ENCODE measurements around the gene RPS6KB2. TPM values are rescaled to one million over a fixed set of nuclear protein-coding genes. Genes with fewer than 3 reads are reported as not detected.

RPS6KB2 gene
- total and polyA plus RNA-seq, 2 experiments from 2014 or later = 29.5 to 41.3 TPM

GRCh38 chr11:67379061-67380058, 48.9 kb upstream of the RPS6KB2 start (continued):
- no peak for TF ChIP-seq EZH2phosphoT487 (IDR thresholded peaks at IDR 0.05; ENCODE audit: unreplicated experiment)
- no peak for TF ChIP-seq POLR2AphosphoS5 (IDR thresholded peaks at IDR 0.05; ENCODE audit: low read depth)
- TF ChIP-seq ZNF462 (CRISPR knock-in tag; IDR thresholded peaks at IDR 0.05) = no peak

GRCh38 chr11:67381244-67381972, 46.9 kb upstream of the RPS6KB2 start:
- H3K27me3 ChIP-seq (ENCODE audit: insufficient read depth) = peaks cover 33% of the 10 kb centered on the region
- no peak for ATAC-seq
- no peaks in the 10 kb centered on the region; the same call in 1 of the 3 replicates for H3K9me3 Mint-ChIP-seq
- no peaks in the 10 kb centered on the region for H3K9me2 ChIP-seq (ENCODE audit: insufficient read depth)
- no peak overlapping the region for H3K27ac ChIP-seq (ENCODE audit: low read depth)
- no peak for DNase-seq (ENCODE audit: low spot score)
- H3K4me3 ChIP-seq = no peak overlapping the region
- H3K4me2 ChIP-seq = no peak overlapping the region
- no peaks in the 10 kb centered on the region; the same call in 1 of the 2 replicates for H3F3A ChIP-seq (replicated peaks; ENCODE audit: low read depth)
- no peak overlapping the region for H3K4me3 Mint-ChIP-seq
- H2AFZ ChIP-seq = no peak overlapping the region
- H3K36me3 Mint-ChIP-seq (ENCODE audit: low read depth) = no peaks in the 10 kb centered on the region
- peaks cover 24% of the 10 kb centered on the region for H3K4me1 Mint-ChIP-seq
- H3K4me1 ChIP-seq (ENCODE audit: insufficient read depth) = peaks cover 6% of the 10 kb centered on the region
- H4K20me1 ChIP-seq (replicated peaks; ENCODE audit: insufficient read depth) = no peaks in the 10 kb centered on the region
- H3K79me2 ChIP-seq (replicated peaks; ENCODE audit: insufficient read depth) = no peaks in the 10 kb centered on the region
- H3K27ac Mint-ChIP-seq = no peak overlapping the region
- peaks cover 22% of the 10 kb centered on the region for H3K27me3 Mint-ChIP-seq (ENCODE audit: insufficient read depth, low read depth, poor library complexity)
- H3K36me3 ChIP-seq (ENCODE audit: insufficient read depth) = no peaks in the 10 kb centered on the region
- TF ChIP-seq NANOG (IDR thresholded peaks at IDR 0.05; ENCODE audit: borderline replicate concordance) = no peak
- no peak for TF ChIP-seq ZNF114 (CRISPR knock-in tag; IDR thresholded peaks at IDR 0.05)
- no peak for TF ChIP-seq CTCF (conservative IDR thresholded peaks at IDR 0.05; ENCODE audit: low read depth in 2 of 2)
- no peak for TF ChIP-seq CREB1 (CRISPR knock-in tag; IDR thresholded peaks at IDR 0.05; ENCODE audit: low read depth)
- TF ChIP-seq STAT1 (IDR thresholded peaks at IDR 0.05; ENCODE audit: unreplicated experiment) = no peak
- TF ChIP-seq EZH2phosphoT487 (IDR thresholded peaks at IDR 0.05; ENCODE audit: unreplicated experiment) = no peak
- no peak for TF ChIP-seq POLR2AphosphoS5 (IDR thresholded peaks at IDR 0.05; ENCODE audit: low read depth)
- TF ChIP-seq EZH2 (IDR thresholded peaks at IDR 0.05; ENCODE audit: low read depth, unreplicated experiment) = no peak
- no peak for TF ChIP-seq ZNF331 (CRISPR knock-in tag; IDR thresholded peaks at IDR 0.05; ENCODE audit: low read depth)
- no peak for TF ChIP-seq JUNB (IDR thresholded peaks at IDR 0.05; ENCODE audit: unreplicated experiment)
- no peak for TF ChIP-seq ETS1 (IDR thresholded peaks at IDR 0.05)
